ENCODE measurements around the gene DNAJC17. TPM values are rescaled to one million over a fixed set of nuclear protein-coding genes. Genes with fewer than 3 reads are reported as not detected.

Gene DNAJC17
- total RNA-seq, 1 donor from 2014 or later: 44.4 TPM

GRCh38 chr15:40749151-40749630, 58.1 kb downstream of the DNAJC17 start:
- intact Hi-C loops (cut with micrococcal nuclease): no loop called here
- peaks cover 64% of the 10 kb centered on the region for H3K36me3 Mint-ChIP-seq (ENCODE audit: low read depth)
- DNase-seq (ENCODE audit: low spot score): no peak
- no peak overlapping the region for H3K27ac Mint-ChIP-seq
- no peaks in the 10 kb centered on the region for H3K27me3 Mint-ChIP-seq (ENCODE audit: low read depth)
- H3K9me3 Mint-ChIP-seq: no peaks in the 10 kb centered on the region
- peaks cover 29% of the 10 kb centered on the region for H3K4me1 Mint-ChIP-seq (ENCODE audit: low read depth)
- no peak overlapping the region for H3K4me3 Mint-ChIP-seq (ENCODE audit: low read depth)

GRCh38 chr15:40747685-40748631, 59.3 kb downstream of the DNAJC17 start:
- H3K27ac Mint-ChIP-seq: peak overlapping the region; percentile 42
- no peak for DNase-seq (ENCODE audit: low spot score)
- peaks cover 29% of the 10 kb centered on the region for H3K4me1 Mint-ChIP-seq (ENCODE audit: low read depth)
- H3K36me3 Mint-ChIP-seq (ENCODE audit: low read depth): peaks cover 69% of the 10 kb centered on the region
- no peak overlapping the region for H3K4me3 Mint-ChIP-seq (ENCODE audit: low read depth)
- H3K9me3 Mint-ChIP-seq: no peaks in the 10 kb centered on the region
- intact Hi-C loops (cut with micrococcal nuclease): no loop called here
- H3K27me3 Mint-ChIP-seq (ENCODE audit: low read depth): no peaks in the 10 kb centered on the region

- intact Hi-C loops (cut with micrococcal nuclease): no loop called here
- peaks cover 25% of the 10 kb centered on the region for H3K4me1 Mint-ChIP-seq (ENCODE audit: low read depth)
Observed at GRCh38 chr15:40746916-40747418, 60.3 kb downstream of the DNAJC17 start.

GRCh38 chr15:40744815-40745152, 62.5 kb downstream of the DNAJC17 start:
- Mint-ChIP-seq H3K9me3 (no peaks in the 10 kb centered on the region), H3K36me3 (ENCODE audit: low read depth) (peaks cover 62% of the 10 kb centered on the region), H3K4me3 (ENCODE audit: low read depth) (no peak overlapping the region), H3K27ac (peak overlapping the region; percentile 92), H3K4me1 (ENCODE audit: low read depth) (peaks cover 24% of the 10 kb centered on the region), H3K27me3 (ENCODE audit: low read depth) (no peaks in the 10 kb centered on the region)
- intact Hi-C loops (cut with micrococcal nuclease): loop anchor here (1.0 kb wide), 2 partner anchors 11 to 49 kb away; partner anchors contain the start of genes RAD51 and RMDN3
- no peak for DNase-seq (ENCODE audit: low spot score)

More at GRCh38 chr15:40746916-40747418, 60.3 kb downstream of the DNAJC17 start:
- no peaks in the 10 kb centered on the region for H3K27me3 Mint-ChIP-seq (ENCODE audit: low read depth)
- H3K9me3 Mint-ChIP-seq: no peaks in the 10 kb centered on the region
- H3K27ac Mint-ChIP-seq: no peak overlapping the region
- peaks cover 68% of the 10 kb centered on the region for H3K36me3 Mint-ChIP-seq (ENCODE audit: low read depth)
- no peak for DNase-seq (ENCODE audit: low spot score)
- H3K4me3 Mint-ChIP-seq (ENCODE audit: low read depth): no peak overlapping the region

GRCh38 chr15:40743921-40744814, 63.1 kb downstream of the DNAJC17 start:
- intact Hi-C loops (cut with micrococcal nuclease): loop anchor here (1.0 kb wide), 2 partner anchors 11 to 49 kb away; partner anchors contain the start of genes RAD51 and RMDN3
- Mint-ChIP-seq H3K27ac (peak overlapping the region; percentile 92), H3K36me3 (ENCODE audit: low read depth) (peaks cover 58% of the 10 kb centered on the region), H3K27me3 (ENCODE audit: low read depth) (no peaks in the 10 kb centered on the region), H3K4me3 (ENCODE audit: low read depth) (peak overlapping the region; percentile 42), H3K9me3 (no peaks in the 10 kb centered on the region), H3K4me1 (ENCODE audit: low read depth) (peaks cover 24% of the 10 kb centered on the region)
- peak; percentile 63 for DNase-seq (ENCODE audit: low spot score)

GRCh38 chr15:40743485-40743901, 63.8 kb downstream of the DNAJC17 start:
- peak overlapping the region; percentile 9 for H3K4me3 Mint-ChIP-seq (ENCODE audit: low read depth)
- peak overlapping the region; percentile 92 for H3K27ac Mint-ChIP-seq
- H3K9me3 Mint-ChIP-seq: no peaks in the 10 kb centered on the region
- intact Hi-C loops (cut with micrococcal nuclease): no loop called here
- peaks cover 24% of the 10 kb centered on the region for H3K4me1 Mint-ChIP-seq (ENCODE audit: low read depth)
- no peak for DNase-seq (ENCODE audit: low spot score)
- H3K36me3 Mint-ChIP-seq (ENCODE audit: low read depth): peaks cover 58% of the 10 kb centered on the region
- no peaks in the 10 kb centered on the region for H3K27me3 Mint-ChIP-seq (ENCODE audit: low read depth)

- H3K4me3 Mint-ChIP-seq (ENCODE audit: low read depth): no peak overlapping the region
- H3K36me3 Mint-ChIP-seq (ENCODE audit: low read depth): peaks cover 58% of the 10 kb centered on the region
- H3K9me3 Mint-ChIP-seq: no peaks in the 10 kb centered on the region
- no peak overlapping the region for H3K27ac Mint-ChIP-seq
- H3K4me1 Mint-ChIP-seq (ENCODE audit: low read depth): peaks cover 21% of the 10 kb centered on the region
- no peaks in the 10 kb centered on the region for H3K27me3 Mint-ChIP-seq (ENCODE audit: low read depth)
- intact Hi-C loops (cut with micrococcal nuclease): no loop called here
- DNase-seq (ENCODE audit: low spot score): no peak
Observed at GRCh38 chr15:40739854-40740253, 67.4 kb downstream of the DNAJC17 start.

- no peak overlapping the region for H3K27ac Mint-ChIP-seq
- H3K4me3 Mint-ChIP-seq (ENCODE audit: low read depth): no peak overlapping the region
- H3K36me3 Mint-ChIP-seq (ENCODE audit: low read depth): peaks cover 56% of the 10 kb centered on the region
Observed at GRCh38 chr15:40739047-40739446, 68.2 kb downstream of the DNAJC17 start.

GRCh38 chr15:40737048-40737447, 70.2 kb downstream of the DNAJC17 start:
- intact Hi-C loops (cut with micrococcal nuclease): no loop called here
- no peak overlapping the region for H3K27ac Mint-ChIP-seq
- H3K36me3 Mint-ChIP-seq (ENCODE audit: low read depth): peaks cover 50% of the 10 kb centered on the region
- DNase-seq (ENCODE audit: low spot score): no peak
- H3K27me3 Mint-ChIP-seq (ENCODE audit: low read depth): no peaks in the 10 kb centered on the region
- H3K4me3 Mint-ChIP-seq (ENCODE audit: low read depth): no peak overlapping the region
- no peaks in the 10 kb centered on the region for H3K9me3 Mint-ChIP-seq
- H3K4me1 Mint-ChIP-seq (ENCODE audit: low read depth): no peaks in the 10 kb centered on the region

More at GRCh38 chr15:40739047-40739446, 68.2 kb downstream of the DNAJC17 start:
- Mint-ChIP-seq H3K27me3 (ENCODE audit: low read depth) (no peaks in the 10 kb centered on the region), H3K9me3 (no peaks in the 10 kb centered on the region), H3K4me1 (ENCODE audit: low read depth) (peaks cover 14% of the 10 kb centered on the region)
- intact Hi-C loops (cut with micrococcal nuclease): no loop called here
- no peak for DNase-seq (ENCODE audit: low spot score)

GRCh38 chr15:40736575-40736974, 70.7 kb downstream of the DNAJC17 start:
- DNase-seq (ENCODE audit: low spot score): no peak
- Mint-ChIP-seq H3K36me3 (ENCODE audit: low read depth) (peaks cover 55% of the 10 kb centered on the region), H3K27me3 (ENCODE audit: low read depth) (no peaks in the 10 kb centered on the region), H3K9me3 (no peaks in the 10 kb centered on the region), H3K4me3 (ENCODE audit: low read depth) (no peak overlapping the region), H3K4me1 (ENCODE audit: low read depth) (no peaks in the 10 kb centered on the region), H3K27ac (no peak overlapping the region)
- intact Hi-C loops (cut with micrococcal nuclease): no loop called here

- H3K36me3 Mint-ChIP-seq (ENCODE audit: low read depth): peaks cover 58% of the 10 kb centered on the region
- H3K4me3 Mint-ChIP-seq (ENCODE audit: low read depth): no peak overlapping the region
- DNase-seq (ENCODE audit: low spot score): no peak
- no peaks in the 10 kb centered on the region for H3K27me3 Mint-ChIP-seq (ENCODE audit: low read depth)
- no peaks in the 10 kb centered on the region for H3K4me1 Mint-ChIP-seq (ENCODE audit: low read depth)
- no peak overlapping the region for H3K27ac Mint-ChIP-seq
- intact Hi-C loops (cut with micrococcal nuclease): no loop called here
- H3K9me3 Mint-ChIP-seq: no peaks in the 10 kb centered on the region
Observed at GRCh38 chr15:40731034-40731433, 76.2 kb downstream of the DNAJC17 start.

GRCh38 chr15:40723919-40724318, 83.4 kb downstream of the DNAJC17 start:
- intact Hi-C loops (cut with micrococcal nuclease): no loop called here
- Mint-ChIP-seq H3K27ac (no peak overlapping the region), H3K4me3 (ENCODE audit: low read depth) (no peak overlapping the region), H3K4me1 (ENCODE audit: low read depth) (peaks cover 9% of the 10 kb centered on the region), H3K27me3 (ENCODE audit: low read depth) (no peaks in the 10 kb centered on the region), H3K36me3 (ENCODE audit: low read depth) (peaks cover 52% of the 10 kb centered on the region), H3K9me3 (no peaks in the 10 kb centered on the region)
- DNase-seq (ENCODE audit: low spot score): no peak
